ENCODE data around the gene CD99.

The CD99 gene

DNA sequence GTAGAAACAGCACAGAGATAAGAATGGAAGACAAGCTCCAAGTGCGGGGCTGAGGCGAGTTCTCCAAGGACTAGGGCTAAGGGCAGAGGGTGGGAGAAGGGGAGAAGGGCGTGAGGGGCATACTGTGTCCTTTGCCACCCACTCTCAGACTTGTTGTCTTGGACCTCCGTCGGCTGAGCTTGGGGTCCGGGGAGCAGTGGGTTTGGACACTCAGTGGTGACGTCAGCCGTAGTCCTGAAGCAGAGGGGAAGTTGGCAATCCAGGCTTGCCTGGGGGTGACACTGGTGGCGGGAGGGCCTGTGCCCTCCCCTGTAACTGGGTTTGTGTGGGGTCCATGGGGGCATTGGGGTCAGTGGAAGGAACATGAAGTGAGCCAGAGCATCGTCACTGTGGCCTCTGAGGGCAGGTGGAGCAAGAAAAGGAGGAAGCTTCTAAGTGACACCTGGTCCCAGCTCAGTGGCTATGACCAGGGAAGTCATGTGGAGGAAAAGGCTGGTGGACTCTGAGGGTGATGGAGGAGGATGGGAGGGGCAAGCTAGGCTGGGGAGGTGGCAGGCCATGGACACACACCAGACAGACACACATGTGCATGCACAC is 17.6 kb downstream of the CD99 start:
- TF ChIP-seq, protein P1, sequence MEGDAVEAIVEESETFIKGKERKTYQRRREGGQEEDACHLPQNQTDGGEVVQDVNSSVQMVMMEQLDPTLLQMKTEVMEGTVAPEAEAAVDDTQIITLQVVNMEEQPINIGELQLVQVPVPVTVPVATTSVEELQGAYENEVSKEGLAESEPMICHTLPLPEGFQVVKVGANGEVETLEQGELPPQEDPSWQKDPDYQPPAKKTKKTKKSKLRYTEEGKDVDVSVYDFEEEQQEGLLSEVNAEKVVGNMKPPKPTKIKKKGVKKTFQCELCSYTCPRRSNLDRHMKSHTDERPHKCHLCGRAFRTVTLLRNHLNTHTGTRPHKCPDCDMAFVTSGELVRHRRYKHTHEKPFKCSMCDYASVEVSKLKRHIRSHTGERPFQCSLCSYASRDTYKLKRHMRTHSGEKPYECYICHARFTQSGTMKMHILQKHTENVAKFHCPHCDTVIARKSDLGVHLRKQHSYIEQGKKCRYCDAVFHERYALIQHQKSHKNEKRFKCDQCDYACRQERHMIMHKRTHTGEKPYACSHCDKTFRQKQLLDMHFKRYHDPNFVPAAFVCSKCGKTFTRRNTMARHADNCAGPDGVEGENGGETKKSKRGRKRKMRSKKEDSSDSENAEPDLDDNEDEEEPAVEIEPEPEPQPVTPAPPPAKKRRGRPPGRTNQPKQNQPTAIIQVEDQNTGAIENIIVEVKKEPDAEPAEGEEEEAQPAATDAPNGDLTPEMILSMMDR (conservative IDR thresholded peaks at IDR 0.05; ENCODE audit: low read depth, low read length), result no peak
- no peak overlapping the region for H3K4me3 ChIP-seq (ENCODE audit: low read length)
- no peak for DNase-seq (ENCODE audit: low read depth)

DNA sequence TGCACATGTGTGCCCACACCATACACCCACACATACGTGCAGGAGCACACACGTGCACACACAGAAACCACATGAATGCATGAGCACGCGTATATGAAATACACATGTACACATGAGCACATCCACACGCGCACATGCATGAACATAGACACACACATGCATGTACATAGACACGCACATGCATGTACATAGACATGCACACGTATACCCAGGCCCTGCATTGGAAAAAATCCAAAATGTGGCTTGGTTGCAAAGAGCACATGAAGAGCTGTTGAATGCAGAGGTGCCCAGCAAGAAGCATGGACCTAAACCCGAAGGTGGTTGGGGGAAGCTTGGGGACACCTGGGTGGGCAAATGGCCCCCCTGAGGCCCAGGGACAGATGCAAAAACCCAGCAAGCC is 18.5 kb downstream of the CD99 start:
- no peak overlapping the region for H3K4me3 ChIP-seq (ENCODE audit: low read length)
- TF ChIP-seq, protein P1 (conservative IDR thresholded peaks at IDR 0.05; ENCODE audit: low read depth, low read length), result no peak
- DNase-seq (ENCODE audit: low read depth), result no peak

DNA sequence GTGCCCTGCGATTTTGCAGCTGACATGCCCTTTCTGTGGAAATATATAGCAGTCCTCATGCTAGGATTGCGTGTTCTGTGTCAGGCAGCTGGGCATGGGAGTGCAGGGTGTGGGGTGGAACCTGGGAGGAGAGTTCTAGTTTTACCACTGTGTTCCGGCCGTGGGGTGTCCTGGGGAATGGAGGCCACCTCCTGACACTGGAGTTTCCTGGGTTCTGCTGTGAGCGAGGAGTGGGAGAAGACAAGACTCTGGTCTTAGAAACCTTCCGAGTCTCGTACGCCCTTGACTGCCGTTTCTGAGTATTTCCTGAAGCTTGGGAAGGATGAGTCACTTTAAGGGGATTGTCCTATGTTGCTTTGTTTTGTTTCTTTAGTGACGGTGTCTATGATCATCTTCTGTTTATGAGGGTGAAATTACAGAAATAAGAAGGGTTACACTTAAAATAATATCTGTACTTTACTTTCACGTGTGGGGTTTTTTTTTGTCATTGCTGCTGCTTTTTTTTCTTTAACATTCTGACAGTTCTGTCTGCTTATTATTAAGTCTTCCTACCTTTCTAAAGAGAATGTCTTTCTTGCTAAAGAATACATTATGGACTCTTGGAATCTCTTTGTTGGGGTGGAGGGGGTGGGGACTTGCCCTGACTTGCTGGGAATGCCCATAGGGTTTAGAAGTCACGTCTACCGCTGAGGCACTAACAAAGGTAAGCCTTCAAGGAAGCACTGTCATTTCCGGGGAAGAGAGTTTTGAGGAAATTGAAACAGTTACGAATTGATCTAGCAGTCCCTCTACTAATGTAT is 19.1 kb downstream of the CD99 start:
- TF ChIP-seq, protein P1 (conservative IDR thresholded peaks at IDR 0.05; ENCODE audit: low read depth, low read length), result no peak
- DNase-seq (ENCODE audit: low read depth), result no peak
- H3K4me3 ChIP-seq (ENCODE audit: low read length), result no peak overlapping the region

DNA sequence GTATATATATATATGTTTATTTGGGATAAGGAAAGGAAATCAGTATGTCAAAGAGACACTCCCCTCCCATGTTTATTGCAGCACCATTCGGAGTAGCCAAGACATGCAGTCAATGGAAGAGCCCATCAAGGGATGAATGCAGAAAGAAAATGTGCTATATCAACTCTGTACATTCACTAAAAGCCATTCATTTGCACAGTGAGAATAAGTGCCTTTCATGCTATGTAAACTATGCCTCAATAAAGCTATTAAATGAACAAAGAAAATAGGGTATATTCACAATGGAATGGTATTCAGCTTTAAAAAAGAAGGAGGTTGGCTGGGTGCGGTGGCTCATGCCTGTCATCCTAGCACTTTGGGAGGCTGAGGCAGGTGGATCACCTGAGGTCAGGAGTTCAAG is 20.3 kb downstream of the CD99 start:
- TF ChIP-seq, protein P1 (conservative IDR thresholded peaks at IDR 0.05; ENCODE audit: low read depth, low read length), result no peak
- no peak for DNase-seq (ENCODE audit: low read depth)
- H3K4me3 ChIP-seq (ENCODE audit: low read length), result no peak overlapping the region

DNA sequence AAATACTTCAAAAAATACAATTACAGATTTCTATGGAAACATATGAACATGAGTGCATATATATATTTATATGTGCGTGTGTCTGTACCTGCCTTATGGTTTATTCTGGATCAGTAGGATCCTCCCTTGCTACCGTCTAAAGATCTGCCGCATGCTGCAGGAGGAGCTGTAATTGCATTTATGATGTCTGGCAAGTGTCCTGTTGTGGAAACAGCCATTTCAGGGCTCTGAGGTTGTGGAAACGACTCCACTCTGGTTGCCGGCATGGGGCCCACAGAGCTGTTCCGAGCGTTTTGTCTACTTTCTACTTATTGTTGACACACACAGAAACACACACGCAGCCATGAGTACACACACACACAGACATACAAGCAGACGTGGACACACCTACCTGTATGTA is 21.3 kb downstream of the CD99 start:
- DNase-seq (ENCODE audit: low read depth), result no peak
- no peak overlapping the region for H3K4me3 ChIP-seq (ENCODE audit: low read length)
- TF ChIP-seq, protein P1 (conservative IDR thresholded peaks at IDR 0.05; ENCODE audit: low read depth, low read length), result no peak

DNA sequence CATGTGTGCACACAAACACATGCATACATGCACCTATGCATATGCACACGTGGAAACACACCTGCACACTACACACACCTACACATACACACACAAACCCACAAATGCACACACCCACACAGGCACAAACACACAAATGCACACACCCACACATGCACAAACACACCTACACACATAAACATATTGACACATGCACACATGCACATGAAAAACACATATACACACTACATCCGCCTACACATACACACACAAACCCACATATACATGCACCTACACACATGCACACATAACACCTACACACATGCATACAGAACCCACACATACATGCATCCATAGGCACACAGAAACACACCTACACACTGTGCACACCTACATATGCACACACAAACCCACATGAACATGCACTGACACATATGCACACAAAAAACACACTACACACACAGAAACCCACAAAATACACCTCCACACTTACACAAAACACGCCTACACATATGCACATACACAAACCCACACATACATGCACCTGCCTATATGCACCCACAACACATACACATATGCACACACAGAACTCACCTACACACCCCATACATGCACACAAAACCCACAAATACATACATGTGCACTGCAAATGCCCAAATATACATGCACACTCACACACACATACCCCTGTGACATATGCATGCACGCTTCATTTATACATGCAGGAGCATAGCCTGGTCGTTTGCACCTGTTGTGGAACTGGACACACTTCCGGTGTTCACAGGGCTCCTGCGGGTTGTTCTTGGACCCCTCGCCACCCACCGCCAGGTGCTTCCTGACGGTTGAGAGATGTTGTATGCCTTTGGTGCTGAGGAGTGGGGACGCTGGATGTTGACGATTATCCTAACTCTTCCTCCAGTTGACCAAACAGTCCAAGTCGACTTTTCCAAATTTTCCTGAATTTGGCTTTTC is 22.1 kb downstream of the CD99 start:
- H3K4me3 ChIP-seq (ENCODE audit: low read length), result no peak overlapping the region
- no peak for DNase-seq (ENCODE audit: low read depth)
- TF ChIP-seq, protein P1 (conservative IDR thresholded peaks at IDR 0.05; ENCODE audit: low read depth, low read length), result no peak
